HL-60 (cell line): ENCODE measurements around the gene AKTIP.

Experiments
- DNase-seq, 2 experiments: peaks; one replicate each; pipeline ENCODE4 v3.0.0-alpha.2; 2010 to 2020; ENCODE audit warnings: low read depth in 1 of 2, low spot score in 1 of 2
- H3K27ac ChIP-seq: fragments of 250-450 bp; sonication (Bioruptor Pico); replicated peaks from 2 replicates; pipeline ENCODE4 v1.5.1; 2020; ENCODE audit warnings: mild to moderate bottlenecking, moderate library complexity
- H3K27me3 ChIP-seq: fragments of 250-450 bp; sonication (Bioruptor Pico); 2 replicates; pipeline ENCODE4 v1.5.1; 2021; ENCODE audit warnings: mild to moderate bottlenecking, moderate library complexity; ENCODE audit not compliant: insufficient read depth, poor library complexity, severe bottlenecking
- H3K4me3 ChIP-seq: replicated peaks from 2 replicates; pipeline ENCODE4 v1.5.1; 2011; ENCODE audit warnings: mild to moderate bottlenecking, control low read depth, low read length; ENCODE audit not compliant: insufficient read depth
- GABPA ChIP-seq: IDR thresholded peaks from 2 replicates; pipeline ENCODE4 v1.6.1; 2012; ENCODE audit warnings: low read depth
- POLR2AphosphoS5 ChIP-seq: IDR thresholded peaks from 2 replicates; pipeline ENCODE4 v1.6.1; 2012; ENCODE audit warnings: low read depth
- SPI1 ChIP-seq: IDR thresholded peaks from 2 replicates; pipeline ENCODE4 v1.6.1; 2012; ENCODE audit warnings: low read depth, mild to moderate bottlenecking, borderline replicate concordance
- TF ChIP-seq, protein P1 (sequence below): IDR thresholded peaks from one replicate; pipeline ENCODE4 v1.5.1; 2011; ENCODE audit warnings: low read length, control low read depth, inconsistent platforms; ENCODE audit not compliant: insufficient read depth
- TF ChIP-seq, protein P2 (sequence below): IDR thresholded peaks from 2 replicates; pipeline ENCODE4 v1.6.1; 2012; ENCODE audit warnings: low read depth; ENCODE audit not compliant: insufficient replicate concordance

AKTIP gene

DNA sequence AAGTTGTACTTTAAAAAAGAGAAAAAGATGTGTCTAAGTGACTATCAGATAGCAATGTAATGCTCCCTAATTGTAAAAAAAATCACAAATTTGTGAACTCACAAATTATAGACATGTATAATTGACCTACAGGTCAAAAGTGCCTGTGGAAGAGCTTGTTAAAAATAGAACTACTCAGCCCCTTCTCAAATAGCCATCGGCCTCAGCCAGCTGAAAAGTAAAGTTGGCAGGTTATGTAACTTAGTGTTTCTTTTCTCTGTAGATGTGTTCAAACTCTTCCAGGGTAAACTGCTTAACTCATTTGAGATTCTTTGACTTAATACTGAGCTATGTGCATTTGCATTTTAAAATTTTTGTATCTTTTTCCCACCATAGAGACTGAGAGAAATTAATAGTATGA lies 13.3 kb downstream of the AKTIP start:
- Histone ChIP-seq H3K27ac (no peak overlapping the region), H3K27me3 (no peaks in the 10 kb centered on the region), H3K4me3 (no peak overlapping the region)
- TF ChIP-seq, protein P1, sequence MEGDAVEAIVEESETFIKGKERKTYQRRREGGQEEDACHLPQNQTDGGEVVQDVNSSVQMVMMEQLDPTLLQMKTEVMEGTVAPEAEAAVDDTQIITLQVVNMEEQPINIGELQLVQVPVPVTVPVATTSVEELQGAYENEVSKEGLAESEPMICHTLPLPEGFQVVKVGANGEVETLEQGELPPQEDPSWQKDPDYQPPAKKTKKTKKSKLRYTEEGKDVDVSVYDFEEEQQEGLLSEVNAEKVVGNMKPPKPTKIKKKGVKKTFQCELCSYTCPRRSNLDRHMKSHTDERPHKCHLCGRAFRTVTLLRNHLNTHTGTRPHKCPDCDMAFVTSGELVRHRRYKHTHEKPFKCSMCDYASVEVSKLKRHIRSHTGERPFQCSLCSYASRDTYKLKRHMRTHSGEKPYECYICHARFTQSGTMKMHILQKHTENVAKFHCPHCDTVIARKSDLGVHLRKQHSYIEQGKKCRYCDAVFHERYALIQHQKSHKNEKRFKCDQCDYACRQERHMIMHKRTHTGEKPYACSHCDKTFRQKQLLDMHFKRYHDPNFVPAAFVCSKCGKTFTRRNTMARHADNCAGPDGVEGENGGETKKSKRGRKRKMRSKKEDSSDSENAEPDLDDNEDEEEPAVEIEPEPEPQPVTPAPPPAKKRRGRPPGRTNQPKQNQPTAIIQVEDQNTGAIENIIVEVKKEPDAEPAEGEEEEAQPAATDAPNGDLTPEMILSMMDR, result no peak
- TF ChIP-seq POLR2AphosphoS5 (no peak), SPI1 (no peak), GABPA (no peak)
- TF ChIP-seq, protein P2, sequence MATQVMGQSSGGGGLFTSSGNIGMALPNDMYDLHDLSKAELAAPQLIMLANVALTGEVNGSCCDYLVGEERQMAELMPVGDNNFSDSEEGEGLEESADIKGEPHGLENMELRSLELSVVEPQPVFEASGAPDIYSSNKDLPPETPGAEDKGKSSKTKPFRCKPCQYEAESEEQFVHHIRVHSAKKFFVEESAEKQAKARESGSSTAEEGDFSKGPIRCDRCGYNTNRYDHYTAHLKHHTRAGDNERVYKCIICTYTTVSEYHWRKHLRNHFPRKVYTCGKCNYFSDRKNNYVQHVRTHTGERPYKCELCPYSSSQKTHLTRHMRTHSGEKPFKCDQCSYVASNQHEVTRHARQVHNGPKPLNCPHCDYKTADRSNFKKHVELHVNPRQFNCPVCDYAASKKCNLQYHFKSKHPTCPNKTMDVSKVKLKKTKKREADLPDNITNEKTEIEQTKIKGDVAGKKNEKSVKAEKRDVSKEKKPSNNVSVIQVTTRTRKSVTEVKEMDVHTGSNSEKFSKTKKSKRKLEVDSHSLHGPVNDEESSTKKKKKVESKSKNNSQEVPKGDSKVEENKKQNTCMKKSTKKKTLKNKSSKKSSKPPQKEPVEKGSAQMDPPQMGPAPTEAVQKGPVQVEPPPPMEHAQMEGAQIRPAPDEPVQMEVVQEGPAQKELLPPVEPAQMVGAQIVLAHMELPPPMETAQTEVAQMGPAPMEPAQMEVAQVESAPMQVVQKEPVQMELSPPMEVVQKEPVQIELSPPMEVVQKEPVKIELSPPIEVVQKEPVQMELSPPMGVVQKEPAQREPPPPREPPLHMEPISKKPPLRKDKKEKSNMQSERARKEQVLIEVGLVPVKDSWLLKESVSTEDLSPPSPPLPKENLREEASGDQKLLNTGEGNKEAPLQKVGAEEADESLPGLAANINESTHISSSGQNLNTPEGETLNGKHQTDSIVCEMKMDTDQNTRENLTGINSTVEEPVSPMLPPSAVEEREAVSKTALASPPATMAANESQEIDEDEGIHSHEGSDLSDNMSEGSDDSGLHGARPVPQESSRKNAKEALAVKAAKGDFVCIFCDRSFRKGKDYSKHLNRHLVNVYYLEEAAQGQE, result no peak
- DNase-seq, result no peak

DNA sequence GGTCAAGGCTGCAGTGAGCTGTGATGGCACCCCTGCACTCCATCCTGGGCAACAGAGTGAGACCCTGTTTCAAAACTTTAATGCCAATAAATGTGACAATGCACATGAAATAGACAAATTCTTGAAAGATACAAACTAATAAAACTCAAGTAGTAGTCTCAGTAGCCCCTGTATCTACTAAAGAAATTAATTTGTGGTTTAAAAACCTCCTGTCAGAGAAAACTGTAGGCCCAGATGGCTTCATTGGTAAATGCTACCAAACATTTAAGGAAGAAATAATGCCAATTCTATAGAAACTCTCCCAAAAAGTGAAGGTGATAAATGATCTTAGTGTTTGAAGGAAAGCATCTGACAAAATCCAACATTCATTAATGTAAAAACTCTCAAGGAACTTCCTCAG lies 16.8 kb downstream of the AKTIP start:
- no peak for DNase-seq
- no peaks in the 10 kb centered on the region for H3K27me3 ChIP-seq
- no peak overlapping the region for H3K4me3 ChIP-seq

DNA sequence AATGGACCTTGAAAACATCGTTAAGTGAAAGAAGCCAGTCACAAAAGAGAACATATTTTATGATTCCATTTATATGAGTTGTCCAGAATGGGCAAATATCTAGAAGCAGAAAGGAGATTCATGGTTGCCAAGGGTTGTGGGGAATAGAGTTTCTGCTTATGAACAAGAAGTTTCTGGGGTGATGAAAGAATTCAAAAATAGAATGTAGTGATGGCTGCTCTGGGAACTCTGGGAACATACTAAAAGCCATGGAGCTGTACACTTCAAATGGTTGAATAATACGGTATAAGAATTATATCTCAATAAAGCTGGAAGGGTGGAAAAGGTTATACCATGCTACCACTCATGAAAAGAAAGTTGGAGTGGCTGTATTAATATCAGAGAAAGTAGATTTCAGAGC lies 18.5 kb downstream of the AKTIP start:
- Histone ChIP-seq H3K4me3 (no peak overlapping the region), H3K27ac (no peak overlapping the region), H3K27me3 (no peaks in the 10 kb centered on the region)
- TF ChIP-seq GABPA (no peak), SPI1 (no peak)
- TF ChIP-seq, protein P2, result no peak
- DNase-seq, result no peak

More for the DNA sequence above, 16.8 kb downstream of the AKTIP start:
- no peak overlapping the region for H3K27ac ChIP-seq
- TF ChIP-seq GABPA, result no peak
- TF ChIP-seq, protein P1, result no peak
- TF ChIP-seq, protein P2, result no peak
- TF ChIP-seq POLR2AphosphoS5, result no peak
- no peak for TF ChIP-seq SPI1
